ENCODE results near the gene OPTC.
"Not testable (repeated sequence)": the region's sequence is repeated elsewhere in the genome, so short reads cannot be mapped to it uniquely, and the experiment has no call there.

The OPTC gene

DNA sequence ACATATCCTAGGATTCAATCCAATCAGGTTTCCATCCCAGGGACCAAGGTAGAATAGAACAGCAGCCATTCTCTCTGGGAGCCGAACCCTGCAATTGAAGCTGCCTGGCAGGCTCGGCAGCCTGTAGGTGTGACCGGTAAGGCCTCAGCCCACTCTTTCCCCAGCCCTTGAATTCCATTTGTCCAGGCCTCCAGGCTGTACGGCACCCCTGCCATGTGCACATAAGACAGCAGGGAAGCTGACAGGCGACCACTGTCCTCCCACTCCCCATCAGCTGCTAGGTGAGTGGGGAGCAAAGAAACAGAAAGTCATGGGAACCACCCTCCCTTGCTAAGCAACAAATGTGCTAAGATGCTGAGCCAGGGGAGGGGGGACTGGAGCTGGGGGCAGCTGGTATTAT, 23.0 kb downstream of the OPTC start:
- DNase-seq (ENCODE audit: low read depth, low spot score): no peak

DNA sequence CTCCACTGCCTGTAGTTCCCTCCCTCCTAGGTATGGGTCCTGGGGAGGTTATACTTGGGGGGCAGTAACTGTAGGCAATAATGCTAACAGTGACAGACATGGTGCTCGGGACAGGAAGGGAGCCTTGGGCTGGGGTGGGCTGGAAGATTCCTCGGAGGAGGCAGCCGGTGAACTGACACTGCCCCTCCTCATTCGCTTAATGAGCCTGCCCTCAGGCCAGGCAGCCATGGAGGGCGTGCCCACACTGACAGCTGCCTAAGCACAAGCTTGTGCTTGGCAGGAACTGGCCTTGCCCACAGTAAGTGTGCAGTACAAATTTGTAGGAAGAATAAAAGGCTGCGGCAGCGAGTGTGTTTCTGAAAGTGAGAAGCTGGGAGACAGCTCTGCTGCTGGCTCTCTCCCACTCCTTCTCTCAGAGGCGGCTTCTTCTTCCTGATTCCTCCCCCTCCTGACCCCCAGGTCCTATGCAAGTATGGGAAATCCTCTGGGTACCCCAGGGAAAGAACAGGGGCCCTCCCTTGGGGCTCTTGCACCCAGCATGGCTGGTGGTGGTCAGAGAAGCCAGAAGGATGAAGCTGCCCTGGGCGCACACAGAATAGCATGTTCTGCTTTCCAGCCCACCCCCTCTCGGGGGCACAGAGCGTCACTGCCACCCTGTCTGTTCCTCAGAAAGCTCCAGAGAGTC, 23.6 kb downstream of the OPTC start:
- no peak for DNase-seq (ENCODE audit: low read depth, low spot score)

DNA sequence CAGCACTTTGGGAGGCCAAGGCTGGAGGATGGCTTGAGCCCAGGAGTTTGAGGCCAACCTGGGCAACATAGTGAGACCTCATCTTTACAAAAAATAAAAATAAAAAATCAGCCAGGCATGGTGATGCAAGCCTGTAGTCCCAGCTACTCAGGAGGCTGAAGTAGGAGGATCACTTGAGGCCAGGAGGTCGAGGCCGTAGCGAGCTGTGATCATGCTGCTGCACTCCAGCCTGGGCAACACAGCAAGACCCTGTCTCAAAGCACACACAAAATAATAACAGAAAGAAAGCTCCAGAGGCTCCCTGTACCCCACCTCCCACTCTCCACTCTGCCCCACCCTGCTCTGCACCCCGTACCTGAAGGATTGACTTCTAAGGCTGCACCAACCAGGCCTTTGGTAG, 24.2 kb downstream of the OPTC start:
- not testable (repeated sequence) for DNase-seq (ENCODE audit: low read depth, low spot score)

DNA sequence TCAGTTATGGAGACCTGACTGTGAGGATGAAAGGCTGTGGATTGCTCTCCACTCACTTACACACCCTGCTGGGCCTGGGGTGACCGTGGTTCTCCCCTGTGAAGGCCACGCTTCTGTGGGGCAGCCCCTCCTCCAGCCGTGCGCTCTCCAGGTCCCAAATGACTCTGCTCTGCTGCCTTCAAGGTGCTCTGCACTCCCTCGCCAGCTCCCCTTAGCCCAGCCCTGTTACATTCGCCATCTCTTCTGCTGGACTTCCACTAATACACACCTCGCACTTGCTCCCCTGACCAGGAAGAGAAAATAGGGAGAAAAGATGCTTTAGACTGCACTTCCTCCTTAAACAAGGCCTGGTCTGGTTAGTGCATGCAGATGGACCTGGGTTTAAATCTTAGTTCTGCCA, 24.6 kb downstream of the OPTC start:
- DNase-seq (ENCODE audit: low read depth, low spot score): no peak

DNA sequence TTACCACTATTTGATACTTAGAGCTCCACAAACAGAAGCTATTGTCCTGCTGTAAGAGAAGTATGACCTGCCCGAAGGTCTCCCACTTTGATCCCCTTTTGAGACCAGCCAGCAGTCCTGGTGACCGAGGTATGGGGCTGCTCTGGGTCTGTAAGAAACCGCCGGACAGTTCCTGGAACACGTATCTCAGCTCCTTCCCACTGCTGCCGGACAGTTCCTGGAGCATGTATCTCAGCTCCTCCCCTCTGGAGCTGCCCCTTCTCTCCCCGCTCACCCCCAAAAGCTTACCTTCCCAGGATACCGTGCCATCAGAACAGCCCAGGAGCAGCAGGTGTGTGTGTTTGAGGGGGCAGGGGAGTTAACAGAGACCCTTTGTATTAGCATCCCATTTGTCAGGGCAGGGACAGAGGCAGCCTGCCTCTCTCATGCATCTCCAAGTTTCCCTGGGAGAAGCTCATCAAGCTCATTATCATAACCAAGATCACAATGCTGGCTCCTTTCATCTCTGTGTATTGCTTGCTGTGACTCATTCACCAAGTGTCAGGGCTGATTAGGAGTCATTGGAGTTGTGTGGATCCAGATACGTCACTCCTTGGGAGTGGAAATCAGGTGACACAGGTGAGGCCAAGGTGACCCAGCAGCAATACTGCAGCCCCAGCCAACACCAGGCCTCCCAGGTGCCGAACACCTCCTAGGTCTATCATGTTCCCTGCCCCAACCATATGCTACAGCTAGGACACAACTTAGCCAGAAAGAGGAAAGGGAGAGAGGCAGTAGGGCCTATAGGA, 25.3 kb downstream of the OPTC start:
- no peak for DNase-seq (ENCODE audit: low read depth, low spot score)

DNA sequence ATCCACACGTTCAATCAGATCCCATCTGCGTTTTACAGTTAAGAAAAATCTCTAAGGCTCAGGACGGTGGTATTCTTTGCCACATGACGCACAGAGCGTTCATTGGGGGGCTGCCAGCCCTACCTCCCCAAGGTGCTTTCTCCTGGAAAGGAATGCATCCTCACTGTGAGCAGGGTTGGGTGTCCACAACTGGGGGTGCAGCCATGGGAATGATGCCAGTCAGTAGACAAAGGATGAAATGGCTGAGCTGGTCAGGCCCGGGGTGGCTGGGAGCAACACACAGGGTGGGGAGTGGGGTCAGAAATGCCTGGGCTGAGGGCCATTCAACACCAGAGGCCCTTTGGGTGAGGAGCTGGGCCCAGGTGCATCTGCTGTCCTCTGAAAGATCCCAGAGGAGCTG, 25.9 kb downstream of the OPTC start:
- DNase-seq (ENCODE audit: low read depth, low spot score): no peak

GRCh38 chr1:203520315-203520714, 26.4 kb downstream of the OPTC start:
- DNase-seq (ENCODE audit: low read depth, low spot score): no peak

- DNase-seq (ENCODE audit: low read depth, low spot score): no peak
Observed at GRCh38 chr1:203521074-203521794, 27.3 kb downstream of the OPTC start.

DNA sequence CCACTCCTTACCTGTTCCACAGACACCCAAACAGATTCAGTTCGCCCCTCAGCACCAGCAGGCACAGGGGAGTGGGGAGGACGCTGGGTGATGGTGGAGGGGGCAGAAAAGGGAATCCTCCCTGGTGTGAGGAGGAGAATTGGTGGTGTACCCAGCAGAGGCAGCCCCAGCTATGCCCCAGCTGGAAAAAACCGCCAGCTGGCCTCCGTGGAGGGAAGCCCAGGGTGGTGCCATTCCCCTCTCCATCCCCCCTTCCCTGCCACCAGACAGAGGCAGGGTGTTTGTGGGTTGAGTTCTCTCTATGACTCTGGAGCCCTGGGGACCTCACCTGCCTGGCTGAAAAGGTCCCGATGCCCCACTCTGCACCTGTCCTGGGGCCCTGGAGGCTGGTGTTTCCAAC, 27.9 kb downstream of the OPTC start:
- no peak for DNase-seq (ENCODE audit: low read depth, low spot score)

DNA sequence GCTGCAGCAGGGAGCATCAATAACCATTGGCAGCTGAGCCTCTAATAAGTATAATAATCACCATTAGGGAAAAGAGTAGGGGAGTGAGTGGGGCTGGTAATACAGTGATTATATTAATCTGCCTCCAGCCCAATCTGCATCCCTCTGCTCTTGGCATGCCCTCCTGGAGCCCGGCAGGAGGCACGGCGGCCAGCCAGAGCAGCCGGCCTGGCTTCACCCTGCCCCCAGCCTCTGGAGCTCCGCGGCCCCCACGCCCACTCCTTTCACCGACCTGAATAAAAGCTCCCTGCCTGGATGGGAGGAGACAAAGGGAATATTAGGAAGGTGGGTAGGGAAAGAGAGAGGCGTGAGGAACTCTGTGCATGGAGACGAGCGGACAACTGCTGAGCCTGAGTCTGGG, 28.3 kb downstream of the OPTC start:
- no peak for DNase-seq (ENCODE audit: low read depth, low spot score)

- DNase-seq (ENCODE audit: low read depth, low spot score): no peak
Observed at GRCh38 chr1:203523667-203524066, 29.7 kb downstream of the OPTC start.

DNA sequence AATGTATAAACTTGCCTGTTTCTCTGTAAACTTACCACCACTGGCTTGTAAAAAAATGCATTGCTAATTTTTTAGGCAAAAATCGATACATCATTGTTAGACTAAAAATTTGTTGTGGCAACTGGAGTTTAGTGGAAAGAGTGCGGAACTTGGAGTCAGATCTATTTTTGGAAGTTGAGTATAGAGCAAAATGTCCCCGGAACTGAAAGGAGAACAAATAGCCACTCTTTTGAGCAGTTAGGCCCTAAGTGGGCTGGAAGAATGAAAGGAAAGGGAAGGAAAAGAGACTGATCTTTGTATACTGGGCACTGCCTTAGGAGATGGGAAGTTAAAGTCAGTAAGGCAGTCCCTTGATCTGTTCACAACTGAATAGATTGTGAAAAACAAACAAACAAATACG, 30.2 kb downstream of the OPTC start:
- no peak for DNase-seq (ENCODE audit: low read depth, low spot score)

GRCh38 chr1:203524824-203525223, 30.9 kb downstream of the OPTC start:
- DNase-seq (ENCODE audit: low read depth, low spot score): no peak

DNA sequence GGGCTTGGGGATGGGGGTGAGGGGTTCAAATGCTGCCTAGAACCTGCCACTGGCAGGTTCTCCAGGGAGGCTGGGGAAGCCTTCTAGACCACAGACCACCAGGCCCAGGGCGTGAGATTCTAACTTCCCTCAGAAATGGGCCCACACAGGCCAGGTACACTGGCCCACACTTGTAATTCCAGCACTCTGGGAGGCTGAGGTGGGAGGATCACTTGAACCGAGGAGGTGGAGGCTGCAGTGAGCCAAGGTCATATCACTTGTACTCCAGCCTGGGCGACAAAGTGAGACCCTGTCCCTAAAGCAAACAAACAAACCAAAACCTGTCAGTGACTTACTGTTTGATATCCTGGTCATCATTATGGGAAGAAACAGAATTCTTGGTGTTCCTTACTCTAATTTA, 31.7 kb downstream of the OPTC start:
- no peak for DNase-seq (ENCODE audit: low read depth, low spot score)

DNA sequence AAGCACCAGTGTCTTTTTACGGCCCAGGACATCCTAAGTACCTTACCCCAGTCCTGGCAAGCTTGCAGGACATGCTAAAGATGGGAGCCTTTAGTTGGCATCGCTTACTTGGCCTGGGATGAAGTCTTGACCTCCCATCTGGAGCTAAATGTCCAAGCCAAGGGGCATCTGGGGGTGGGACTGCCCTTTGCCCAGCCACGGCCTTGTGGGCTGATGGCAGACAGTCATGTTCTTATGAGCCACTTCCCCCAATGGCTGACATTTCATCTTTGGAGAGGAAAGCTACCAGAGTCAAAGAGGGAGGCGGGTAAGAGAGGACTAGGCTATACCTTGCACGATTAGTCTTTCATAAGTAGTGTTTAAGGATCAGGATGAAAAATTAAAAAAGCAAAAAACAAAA, 32.2 kb downstream of the OPTC start:
- no peak for DNase-seq (ENCODE audit: low read depth, low spot score)

DNA sequence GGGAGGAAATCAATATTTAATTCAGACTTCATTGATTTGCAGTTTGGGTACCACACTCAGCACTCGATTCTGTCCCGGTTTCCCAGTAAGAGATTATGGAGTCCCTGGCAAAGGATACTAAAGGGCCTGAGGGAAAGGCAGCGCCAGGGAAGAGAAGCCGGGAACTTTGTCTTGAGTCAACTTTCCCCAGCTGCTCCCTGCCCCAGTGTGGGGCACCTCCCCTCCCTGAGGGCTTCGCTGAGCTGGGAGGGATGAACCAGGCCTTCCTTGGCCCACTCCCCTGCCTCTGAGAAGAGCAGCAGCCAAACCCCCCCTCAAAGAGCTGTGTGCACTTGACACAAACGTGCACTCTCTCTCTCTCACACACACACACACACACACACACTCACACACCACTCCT, 32.6 kb downstream of the OPTC start:
- no peak for DNase-seq (ENCODE audit: low read depth, low spot score)

DNA sequence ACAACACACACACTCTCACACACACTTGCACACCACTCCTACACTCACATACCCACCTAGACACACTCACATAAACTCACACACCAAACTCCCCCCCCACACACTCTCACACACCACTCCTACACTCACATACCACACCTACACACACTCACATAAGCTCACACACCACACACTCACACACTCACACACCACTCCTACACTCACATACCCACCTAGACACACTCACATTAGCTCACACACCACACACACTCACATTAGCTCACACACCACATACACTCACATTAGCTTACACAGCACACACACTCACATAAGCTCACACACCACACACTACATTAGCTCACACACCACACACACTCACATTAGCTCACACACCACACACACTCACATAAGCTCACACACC, 33.1 kb downstream of the OPTC start:
- no peak for DNase-seq (ENCODE audit: low read depth, low spot score)

GRCh38 chr1:203528063-203528462, 34.1 kb downstream of the OPTC start:
- no peak for DNase-seq (ENCODE audit: low read depth, low spot score)

DNA sequence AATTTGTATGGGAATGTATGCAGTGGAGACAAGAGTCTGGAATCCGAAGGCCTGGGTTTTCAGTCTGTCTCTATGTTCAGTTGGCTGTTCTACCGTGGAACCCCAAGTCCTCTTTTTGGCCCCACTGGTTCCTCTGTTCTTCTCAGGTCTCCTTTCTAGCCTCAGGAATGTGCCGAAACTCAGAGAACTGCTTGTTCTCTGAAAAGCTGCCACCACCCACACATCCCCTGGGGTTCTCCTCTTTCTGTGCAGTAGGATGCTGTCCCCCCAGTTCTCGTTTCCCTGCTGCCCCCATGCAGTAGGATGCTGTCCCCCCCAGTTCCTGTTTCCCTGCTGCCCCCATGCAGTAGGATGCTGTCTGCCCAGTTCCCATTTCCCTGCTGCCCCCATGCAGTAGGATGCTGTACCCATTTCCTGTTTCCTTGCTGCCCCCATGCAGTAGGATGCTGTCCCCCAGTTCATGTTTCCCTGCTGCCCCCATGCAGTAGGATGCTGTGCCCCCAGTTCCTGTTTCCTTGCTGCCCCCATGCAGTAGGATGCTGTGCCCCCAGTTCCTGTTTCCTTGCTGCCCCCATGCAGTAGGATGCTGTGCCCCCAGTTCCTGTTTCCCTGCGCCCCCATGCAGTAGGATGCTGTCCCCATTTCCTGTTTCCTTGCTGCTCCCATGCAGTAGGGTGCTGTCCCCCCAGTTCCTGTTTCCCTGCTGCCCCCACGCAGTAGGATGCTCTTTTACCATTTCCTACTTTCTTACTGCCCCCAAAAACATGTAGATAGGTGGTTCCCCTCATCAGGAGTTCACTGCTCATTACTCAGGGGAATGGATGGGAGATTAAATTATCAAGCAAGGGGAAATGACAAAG, 35.3 kb downstream of the OPTC start:
- DNase-seq (ENCODE audit: low read depth, low spot score): no peak

DNA sequence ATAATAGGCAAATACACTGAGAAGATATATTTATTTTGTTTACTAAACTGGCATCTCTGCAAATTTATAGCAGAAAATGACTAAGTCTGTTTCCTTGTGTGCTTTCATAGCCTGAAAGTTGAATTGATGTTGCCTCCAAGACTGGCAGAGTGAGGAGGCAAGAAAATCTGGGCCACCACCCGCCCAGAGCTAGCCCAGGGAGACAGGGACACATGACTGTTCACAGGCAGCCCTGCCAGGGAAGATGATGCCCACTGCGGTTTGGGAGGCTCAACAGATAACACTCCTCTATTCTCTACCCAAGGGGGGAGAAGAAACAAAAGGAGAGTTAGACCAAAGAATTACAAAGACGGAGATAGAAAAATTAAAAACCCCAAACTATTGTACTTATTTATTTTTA, 37.1 kb downstream of the OPTC start:
- DNase-seq (ENCODE audit: low read depth, low spot score): no peak

DNA sequence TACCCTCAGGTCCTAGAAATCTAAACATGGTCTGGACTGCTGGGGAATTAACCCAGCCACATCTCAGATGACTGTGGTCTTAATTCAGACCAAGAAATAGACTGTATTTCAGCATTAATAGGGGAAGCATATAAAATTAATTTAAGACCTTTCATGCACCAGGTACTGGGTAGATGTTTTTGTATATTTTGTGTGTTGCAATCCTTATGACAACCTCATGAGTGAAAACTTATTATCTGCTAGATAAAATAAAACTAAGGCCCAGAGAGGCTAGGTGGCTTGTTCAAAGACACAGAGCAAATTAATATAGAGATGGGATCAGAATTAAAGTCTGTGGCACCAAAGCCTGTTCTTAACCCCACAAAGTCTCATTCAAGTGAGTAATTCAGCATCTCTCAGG, 40.1 kb downstream of the OPTC start:
- no peak for DNase-seq (ENCODE audit: low read depth, low spot score)

DNA sequence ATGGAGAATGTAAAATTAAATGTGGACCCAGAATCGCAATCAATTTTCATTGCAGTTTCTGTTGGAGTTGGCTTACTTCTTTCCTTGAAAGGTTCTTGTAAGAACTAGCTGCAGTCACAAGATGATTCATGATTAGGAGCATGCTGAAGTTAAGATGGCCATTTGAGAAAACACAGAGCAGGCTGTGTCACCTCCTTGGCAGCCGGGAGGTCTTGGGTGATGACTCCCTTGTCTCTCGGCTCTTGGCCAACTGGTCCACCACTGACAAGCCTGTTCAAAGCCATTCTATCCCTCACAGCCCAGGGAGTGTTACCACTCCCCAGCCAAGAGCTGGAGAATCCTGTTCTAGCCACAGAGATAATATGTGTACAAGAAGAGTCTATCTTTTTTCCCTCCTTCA, 40.6 kb downstream of the OPTC start:
- DNase-seq (ENCODE audit: low read depth, low spot score): no peak

Measured in smooth muscle cell of the brain vasculature (primary cell).